ENCODE results near the gene PER1.

GRCh38 chr17:8116776-8117175 lies 35.4 kb downstream of the PER1 start:
- TF ChIP-seq, protein P1, sequence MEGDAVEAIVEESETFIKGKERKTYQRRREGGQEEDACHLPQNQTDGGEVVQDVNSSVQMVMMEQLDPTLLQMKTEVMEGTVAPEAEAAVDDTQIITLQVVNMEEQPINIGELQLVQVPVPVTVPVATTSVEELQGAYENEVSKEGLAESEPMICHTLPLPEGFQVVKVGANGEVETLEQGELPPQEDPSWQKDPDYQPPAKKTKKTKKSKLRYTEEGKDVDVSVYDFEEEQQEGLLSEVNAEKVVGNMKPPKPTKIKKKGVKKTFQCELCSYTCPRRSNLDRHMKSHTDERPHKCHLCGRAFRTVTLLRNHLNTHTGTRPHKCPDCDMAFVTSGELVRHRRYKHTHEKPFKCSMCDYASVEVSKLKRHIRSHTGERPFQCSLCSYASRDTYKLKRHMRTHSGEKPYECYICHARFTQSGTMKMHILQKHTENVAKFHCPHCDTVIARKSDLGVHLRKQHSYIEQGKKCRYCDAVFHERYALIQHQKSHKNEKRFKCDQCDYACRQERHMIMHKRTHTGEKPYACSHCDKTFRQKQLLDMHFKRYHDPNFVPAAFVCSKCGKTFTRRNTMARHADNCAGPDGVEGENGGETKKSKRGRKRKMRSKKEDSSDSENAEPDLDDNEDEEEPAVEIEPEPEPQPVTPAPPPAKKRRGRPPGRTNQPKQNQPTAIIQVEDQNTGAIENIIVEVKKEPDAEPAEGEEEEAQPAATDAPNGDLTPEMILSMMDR (conservative IDR thresholded peaks at IDR 0.05; ENCODE audit: low read depth, low read length), result no peak
- TF ChIP-seq EZH2 (IDR thresholded peaks at IDR 0.05; ENCODE audit: borderline replicate concordance, low read depth, low read length, poor library complexity, severe bottlenecking), result no peak

Data from A673 (cell line).